ENCODE results near the gene SYMPK.

SYMPK gene

GRCh38 chr19:45826934-45827333, 36.0 kb downstream of the SYMPK start:
- in situ Hi-C loops (cut with MboI; ENCODE audit: low sequenced_read_pairs): no loop called here

- in situ Hi-C loops (cut with MboI; ENCODE audit: low sequenced_read_pairs): no loop called here
Observed at GRCh38 chr19:45825917-45826893, 36.7 kb downstream of the SYMPK start.

- in situ Hi-C loops (cut with MboI; ENCODE audit: low sequenced_read_pairs): no loop called here
Observed at GRCh38 chr19:45825263-45825605, 37.7 kb downstream of the SYMPK start.

- in situ Hi-C loops (cut with MboI; ENCODE audit: low sequenced_read_pairs): no loop called here
Observed at GRCh38 chr19:45824531-45825262, 38.2 kb downstream of the SYMPK start.

GRCh38 chr19:45824041-45824471, 38.9 kb downstream of the SYMPK start:
- in situ Hi-C loops (cut with MboI; ENCODE audit: low sequenced_read_pairs): no loop called here

GRCh38 chr19:45823182-45823581, 39.8 kb downstream of the SYMPK start:
- in situ Hi-C loops (cut with MboI; ENCODE audit: low sequenced_read_pairs): no loop called here

- in situ Hi-C loops (cut with MboI; ENCODE audit: low sequenced_read_pairs): no loop called here
Observed at GRCh38 chr19:45822716-45823115, 40.2 kb downstream of the SYMPK start.

GRCh38 chr19:45821570-45821969, 41.4 kb downstream of the SYMPK start:
- in situ Hi-C loops (cut with MboI; ENCODE audit: low sequenced_read_pairs): no loop called here

GRCh38 chr19:45821103-45821521, 41.8 kb downstream of the SYMPK start:
- in situ Hi-C loops (cut with MboI; ENCODE audit: low sequenced_read_pairs): no loop called here

- in situ Hi-C loops (cut with MboI; ENCODE audit: low sequenced_read_pairs): no loop called here
Observed at GRCh38 chr19:45820413-45821102, 42.4 kb downstream of the SYMPK start.

GRCh38 chr19:45819769-45820168, 43.2 kb downstream of the SYMPK start:
- in situ Hi-C loops (cut with MboI; ENCODE audit: low sequenced_read_pairs): no loop called here

GRCh38 chr19:45817725-45818301, 45.1 kb downstream of the SYMPK start:
- in situ Hi-C loops (cut with MboI; ENCODE audit: low sequenced_read_pairs): no loop called here

GRCh38 chr19:45817010-45817724, 45.8 kb downstream of the SYMPK start:
- in situ Hi-C loops (cut with MboI; ENCODE audit: low sequenced_read_pairs): no loop called here

GRCh38 chr19:45816236-45817009, 46.5 kb downstream of the SYMPK start:
- in situ Hi-C loops (cut with MboI; ENCODE audit: low sequenced_read_pairs): no loop called here

GRCh38 chr19:45815481-45816216, 47.3 kb downstream of the SYMPK start:
- in situ Hi-C loops (cut with MboI; ENCODE audit: low sequenced_read_pairs): no loop called here

GRCh38 chr19:45814851-45815480, 48.0 kb downstream of the SYMPK start, which contains the start of gene RSPH6A:
RSPH6A (minus strand) TSS chr19:45815308; CDS start chr19:45815176, 132 bp downstream.
- in situ Hi-C loops (cut with MboI; ENCODE audit: low sequenced_read_pairs): no loop called here

- in situ Hi-C loops (cut with MboI; ENCODE audit: low sequenced_read_pairs): no loop called here
Observed at GRCh38 chr19:45814166-45814780, 48.7 kb downstream of the SYMPK start.

GRCh38 chr19:45812297-45812696, 50.6 kb downstream of the SYMPK start:
- in situ Hi-C loops (cut with MboI; ENCODE audit: low sequenced_read_pairs): no loop called here
